Hematopoietic multipotent progenitor cell treated with erythropoietin and hydrocortisone succinate and interleukin-3 and kit ligand, for 4 days (in vitro differentiated cells): Measurements from ENCODE around the gene TMEM178B.

Experiments used
- DNase-seq: peaks from one replicate; pipeline ENCODE4 v3.0.0-alpha.2; 2015

Gene TMEM178B

GRCh38 chr7:141481971-141482370 lies 408.1 kb downstream of the TMEM178B start:
- DNase-seq, result no peak

- DNase-seq, result no peak
Observed at GRCh38 chr7:141483044-141483443, 409.2 kb downstream of the TMEM178B start.

- no peak for DNase-seq
Observed at GRCh38 chr7:141484907-141485306, 411.0 kb downstream of the TMEM178B start.

- no peak for DNase-seq
Observed at GRCh38 chr7:141486959-141487358, 413.1 kb downstream of the TMEM178B start.

GRCh38 chr7:141490474-141490873 lies 416.6 kb downstream of the TMEM178B start:
- DNase-seq, result no peak

- DNase-seq, result no peak
Observed at GRCh38 chr7:141495057-141495456, 421.2 kb downstream of the TMEM178B start.

- no peak for DNase-seq
Observed at GRCh38 chr7:141497391-141497790, 423.5 kb downstream of the TMEM178B start.

- no peak for DNase-seq
Observed at GRCh38 chr7:141500608-141501007, 426.7 kb downstream of the TMEM178B start.

- no peak for DNase-seq
Observed at GRCh38 chr7:141501451-141501850, 427.6 kb downstream of the TMEM178B start.

- DNase-seq, result peak; percentile 7
Observed at GRCh38 chr7:141511316-141511675, 437.4 kb downstream of the TMEM178B start.

GRCh38 chr7:141511676-141512396 lies 438.0 kb downstream of the TMEM178B start:
- no peak for DNase-seq

- DNase-seq, result no peak
Observed at GRCh38 chr7:141512597-141512996, 438.7 kb downstream of the TMEM178B start.

- DNase-seq, result no peak
Observed at GRCh38 chr7:141513720-141514119, 439.9 kb downstream of the TMEM178B start.

GRCh38 chr7:141515941-141516340 lies 442.1 kb downstream of the TMEM178B start:
- no peak for DNase-seq

GRCh38 chr7:141519623-141520022 lies 445.8 kb downstream of the TMEM178B start:
- DNase-seq, result no peak

- no peak for DNase-seq
Observed at GRCh38 chr7:141522657-141523342, 448.9 kb downstream of the TMEM178B start.

- DNase-seq, result no peak
Observed at GRCh38 chr7:141525973-141526514, 452.2 kb downstream of the TMEM178B start.

GRCh38 chr7:141527076-141527475 lies 453.2 kb downstream of the TMEM178B start:
- no peak for DNase-seq

GRCh38 chr7:141528399-141528798 lies 454.5 kb downstream of the TMEM178B start:
- no peak for DNase-seq
